HepG2 (cell line): ENCODE data around the gene DNAJC11. TPM values are rescaled to one million over a fixed set of nuclear protein-coding genes. Genes with fewer than 3 reads are reported as not detected.

Source experiments
- AKAP8 ChIP-seq: sonication (generic); formaldehyde crosslinking; IDR thresholded peaks from 2 replicates; pipeline ENCODE4 v1.5.1; 2020; ENCODE audit warnings: mild to moderate bottlenecking, missing genetic modification reagents
- ARID3A ChIP-seq: IDR thresholded peaks from 2 replicates; pipeline ENCODE4 v1.6.1; 2012; ENCODE audit warnings: low read depth, low read length, improper control_type of control experiment
- CBFB ChIP-seq: sonication (generic); formaldehyde crosslinking; IDR thresholded peaks from 2 replicates; pipeline ENCODE4 v1.4.0; 2020; ENCODE audit warnings: missing genetic modification reagents
- FOSL2 ChIP-seq: sonication (generic); formaldehyde crosslinking; IDR thresholded peaks from 2 replicates; pipeline ENCODE4 v1.4.0; 2020; ENCODE audit warnings: missing genetic modification reagents
- GTF3A ChIP-seq: sonication (generic); formaldehyde crosslinking; conservative IDR thresholded peaks from 2 replicates; pipeline ENCODE4 v1.4.0; 2020; ENCODE audit warnings: mild to moderate bottlenecking, missing genetic modification reagents
- HNF1A ChIP-seq, 2 experiments: sonication (generic) in 1 of 2; formaldehyde crosslinking in 1 of 2; IDR thresholded peaks; 2 replicates each; pipeline versions ENCODE4 v1.4.0 to v1.6.1; 2016 to 2020; ENCODE audit warnings: borderline replicate concordance in 1 of 2, low read depth in 1 of 2, mild to moderate bottlenecking in 1 of 2, missing genetic modification reagents in 1 of 2
- MNT ChIP-seq: fragments of 450-650 bp; IDR thresholded peaks from 2 replicates; pipeline ENCODE4 v1.6.1; 2016
- MXI1 ChIP-seq: IDR thresholded peaks from 3 replicates; pipeline ENCODE4 v1.6.1; 2012; ENCODE audit warnings: low read depth, low read length, inconsistent platforms, borderline replicate concordance
- NFYC ChIP-seq: IDR thresholded peaks from 2 replicates; pipeline ENCODE4 v1.6.1; 2016; ENCODE audit warnings: missing genetic modification reagents, missing compliant biosample characterization
- RAD51 ChIP-seq: fragments of 450-650 bp; IDR thresholded peaks from 2 replicates; pipeline ENCODE4 v1.6.1; 2016; ENCODE audit warnings: borderline replicate concordance
- RCOR2 ChIP-seq: IDR thresholded peaks from 2 replicates; pipeline ENCODE4 v1.6.1; 2016; ENCODE audit warnings: missing biosample characterization, missing genetic modification reagents
- SIN3B ChIP-seq: fragments of 150-350 bp; IDR thresholded peaks from 2 replicates; pipeline ENCODE4 v1.6.1; 2014; ENCODE audit warnings: low read length
- SKIL ChIP-seq: sonication (generic); formaldehyde crosslinking; IDR thresholded peaks from 2 replicates; pipeline ENCODE4 v1.8.0; 2022; ENCODE audit warnings: missing genetic modification reagents, mild to moderate bottlenecking, moderate library complexity, borderline replicate concordance
- SNAPC2 ChIP-seq: sonication (generic); formaldehyde crosslinking; IDR thresholded peaks from 2 replicates; pipeline ENCODE4 v1.8.1; 2022; ENCODE audit warnings: mild to moderate bottlenecking, missing genetic modification reagents
- YEATS4 ChIP-seq: sonication (generic); formaldehyde crosslinking; IDR thresholded peaks from 2 replicates; pipeline ENCODE4 v1.4.0; 2020; ENCODE audit warnings: missing genetic modification reagents, borderline replicate concordance
- ZNF350 ChIP-seq: sonication (generic); formaldehyde crosslinking; IDR thresholded peaks from 2 replicates; pipeline ENCODE4 v1.4.0; 2020; ENCODE audit warnings: mild to moderate bottlenecking, low read depth, missing genetic modification reagents, borderline replicate concordance
- ZNF720 ChIP-seq: sonication (generic); formaldehyde crosslinking; IDR thresholded peaks from 2 replicates; pipeline ENCODE4 v1.4.0; 2020; ENCODE audit warnings: missing genetic modification reagents
- polyA plus RNA-seq, 8 experiments: library from polyadenylated mRNA; depleted of rRNA in 3 of 8; stranded (reverse) in 7 of 8; unstranded in 1 of 8; fragments of >200 nt; fragmentation: Illumina TruSeq in 4 of 8; extraction: Trizol in 4 of 8; gene quantifications; 2 replicates each; pipeline versions ENCODE4 v1.2.1 to v1.2.3, GENCODE V29; 2011 to 2016; ENCODE audit warnings: low read depth in 4 of 8, missing spikeins in 1 of 8, mixed read lengths in 1 of 8; ENCODE audit not compliant: insufficient read depth in 1 of 8
- total RNA-seq, 5 experiments: library from RNA; depleted of rRNA; stranded (reverse); fragments of >200 nt; fragmentation: Illumina TruSeq; extraction: Trizol; gene quantifications; 2 replicates each; pipeline ENCODE4 v1.2.3, GENCODE V29; 2016; ENCODE audit warnings: low read depth in 1 of 5

DNAJC11 gene
- total and polyA plus RNA-seq, 2 of the 13 experiments (the other 11 are each of a cell fraction or from before 2014, with no cell fraction given), result 25.1 to 47.6 TPM

- TF ChIP-seq ARID3A, result no peak
- TF ChIP-seq FOSL2, result 0 out of 2 replicates have a peak, but pooled peaks have one; percentile 25
- peak; percentile 85; the same call in 1 of the 2 replicates for TF ChIP-seq ZNF720
- TF ChIP-seq RCOR2 (CRISPR knock-in tag), result no peak
- peak; percentile 47; the same call in 1 of the 2 replicates for TF ChIP-seq NFYC (CRISPR knock-in tag)
- no peak for TF ChIP-seq HNF1A (IDR thresholded peaks at IDR 0.05; ENCODE audit: low read depth)
- TF ChIP-seq HNF1A (CRISPR knock-in tag; IDR thresholded peaks at IDR 0.05; ENCODE audit: borderline replicate concordance), result peak; percentile 65
- no peak for TF ChIP-seq RAD51
- peak; percentile 69 for TF ChIP-seq CBFB (CRISPR knock-in tag)
- TF ChIP-seq GTF3A (CRISPR knock-in tag), result no peak
- TF ChIP-seq SIN3B, result peak; percentile 88
- no peak for TF ChIP-seq MNT
- no peak for TF ChIP-seq ZNF350 (CRISPR knock-in tag)
- TF ChIP-seq SKIL (CRISPR knock-in tag), result peak; percentile 21; the same call in 1 of the 2 replicates
- TF ChIP-seq YEATS4 (CRISPR knock-in tag), result peak; percentile 85; the same call in 1 of the 2 replicates
- no peak for TF ChIP-seq SNAPC2 (CRISPR knock-in tag)
- TF ChIP-seq AKAP8, result no peak
- peak; percentile 74; the same call in 2 of the 3 replicates for TF ChIP-seq MXI1
These were observed at the start of gene DNAJC11 (continued) for GRCh38 chr1:6701437-6702153.
